ENCODE results near the gene NFIX. TPM values are rescaled to one million over a fixed set of nuclear protein-coding genes. Genes with fewer than 3 reads are reported as not detected.

The NFIX gene
- total RNA-seq, 1 donor from 2014 or later = 10.5 TPM

GRCh38 chr19:13054626-13055212 lies 59.4 kb downstream of the NFIX start:
- DNase-seq (ENCODE audit: low read depth in 2 of 2) = no peak

- peak; percentile 26 to 57 for DNase-seq (ENCODE audit: low read depth in 2 of 2)
Observed at GRCh38 chr19:13055213-13056051, 60.2 kb downstream of the NFIX start.

GRCh38 chr19:13056052-13056660 lies 60.9 kb downstream of the NFIX start:
- DNase-seq (ENCODE audit: low read depth in 2 of 2) = peak in 1 of 2 donors; percentile 37

GRCh38 chr19:13057147-13057572 lies 61.9 kb downstream of the NFIX start:
- DNase-seq (ENCODE audit: low read depth in 2 of 2) = peak in 1 of 2 donors; percentile 27

GRCh38 chr19:13057744-13058143 lies 62.5 kb downstream of the NFIX start:
- no peak for DNase-seq (ENCODE audit: low read depth in 2 of 2)

GRCh38 chr19:13058951-13059660 lies 63.8 kb downstream of the NFIX start:
- DNase-seq (ENCODE audit: low read depth in 2 of 2) = no peak

GRCh38 chr19:13060233-13060963 lies 65.1 kb downstream of the NFIX start:
- no peak for DNase-seq (ENCODE audit: low read depth in 2 of 2)

- DNase-seq (ENCODE audit: low read depth in 2 of 2) = peak; percentile 79 to 87
Observed at GRCh38 chr19:13060964-13061927, 66.0 kb downstream of the NFIX start.

- no peak for DNase-seq (ENCODE audit: low read depth in 2 of 2)
Observed at GRCh38 chr19:13062317-13062716, 67.0 kb downstream of the NFIX start.

GRCh38 chr19:13063461-13064091 lies 68.3 kb downstream of the NFIX start:
- no peak for DNase-seq (ENCODE audit: low read depth in 2 of 2)

GRCh38 chr19:13064092-13064489 lies 68.8 kb downstream of the NFIX start:
- no peak for DNase-seq (ENCODE audit: low read depth in 2 of 2)

- DNase-seq (ENCODE audit: low read depth in 2 of 2) = no peak
Observed at GRCh38 chr19:13066226-13066625, 71.0 kb downstream of the NFIX start.

- no peak for DNase-seq (ENCODE audit: low read depth in 2 of 2)
Observed at GRCh38 chr19:13066933-13067807, 71.9 kb downstream of the NFIX start.

GRCh38 chr19:13068085-13068846 lies 73.0 kb downstream of the NFIX start:
- DNase-seq (ENCODE audit: low read depth in 2 of 2) = no peak

- DNase-seq (ENCODE audit: low read depth in 2 of 2) = peak in 1 of 2 donors; percentile 45
Observed at GRCh38 chr19:13069415-13070359, 74.4 kb downstream of the NFIX start.

GRCh38 chr19:13070425-13071140 lies 75.3 kb downstream of the NFIX start:
- no peak for DNase-seq (ENCODE audit: low read depth in 2 of 2)
